Measurements from ENCODE around the gene SF1. TPM values are rescaled to one million over a fixed set of nuclear protein-coding genes. Genes with fewer than 3 reads are reported as not detected.

Gene SF1
- total and polyA plus RNA-seq, 2 of the 8 experiments (the other 6 are each of a cell fraction or from before 2014, with no cell fraction given), result 72.7 to 353 TPM

GRCh38 chr11:64750361-64751054, 27.8 kb downstream of the SF1 start (continued):
- TF ChIP-seq ATF2 (IDR thresholded peaks at IDR 0.05; ENCODE audit: low read length), result no peak

All from H1 (cell line).